Left ventricle myocardium inferior (tissue), 1 donor: ENCODE results near the gene SLITRK1. TPM values are rescaled to one million over a fixed set of nuclear protein-coding genes. Genes with fewer than 3 reads are reported as not detected.

Experiments used
- DNase-seq: peaks from one replicate; pipeline ENCODE4 v3.0.0-alpha.2; 2020
- H3K27ac ChIP-seq: fragments of 200-600 bp; replicated peaks from 2 replicates; pipeline ENCODE4 v1.8.0; 2021
- H3K27me3 ChIP-seq: fragments of 200-600 bp; 2 replicates; pipeline ENCODE4 v1.8.0; 2021; ENCODE audit warnings: low read depth
- H3K36me3 ChIP-seq: fragments of 200-600 bp; 2 replicates; pipeline ENCODE4 v1.8.0; 2021
- H3K4me1 ChIP-seq: fragments of 200-600 bp; 2 replicates; pipeline ENCODE4 v1.8.0; 2021
- H3K4me3 ChIP-seq: fragments of 200-600 bp; 2 replicates; pipeline ENCODE4 v1.8.0; 2021; ENCODE audit warnings: mild to moderate bottlenecking, moderate library complexity
- H3K9me3 ChIP-seq: fragments of 200-600 bp; replicated peaks from 2 replicates; pipeline ENCODE4 v1.8.0; 2021
- intact Hi-C: fragments of 100-400 bp; cut with micrococcal nuclease; formaldehyde crosslinking; loops from one replicate; pipeline ENCODE4 v1.11.0; 2022
- total RNA-seq: library from RNA; stranded (reverse); fragmentation: NEBNext Ultra II Directional; extraction: Animal tissue kit (Norgen Biotek cat#: 25700); gene quantifications from one replicate; pipeline ENCODE4 v1.2.1, GENCODE V29; 2021
- TF ChIP-seq, protein P1 (sequence below): fragments of 200-600 bp; IDR thresholded peaks from 2 replicates; pipeline ENCODE4 v1.8.0; 2021; ENCODE audit warnings: antibody characterized with exemption, mild to moderate bottlenecking, borderline replicate concordance
- donor health status: DM: no; HTN: yes; CAD: no; lungs with severe emphysema.

The SLITRK1 gene
- total RNA-seq, 1 donor from 2014 or later, result not detected

DNA sequence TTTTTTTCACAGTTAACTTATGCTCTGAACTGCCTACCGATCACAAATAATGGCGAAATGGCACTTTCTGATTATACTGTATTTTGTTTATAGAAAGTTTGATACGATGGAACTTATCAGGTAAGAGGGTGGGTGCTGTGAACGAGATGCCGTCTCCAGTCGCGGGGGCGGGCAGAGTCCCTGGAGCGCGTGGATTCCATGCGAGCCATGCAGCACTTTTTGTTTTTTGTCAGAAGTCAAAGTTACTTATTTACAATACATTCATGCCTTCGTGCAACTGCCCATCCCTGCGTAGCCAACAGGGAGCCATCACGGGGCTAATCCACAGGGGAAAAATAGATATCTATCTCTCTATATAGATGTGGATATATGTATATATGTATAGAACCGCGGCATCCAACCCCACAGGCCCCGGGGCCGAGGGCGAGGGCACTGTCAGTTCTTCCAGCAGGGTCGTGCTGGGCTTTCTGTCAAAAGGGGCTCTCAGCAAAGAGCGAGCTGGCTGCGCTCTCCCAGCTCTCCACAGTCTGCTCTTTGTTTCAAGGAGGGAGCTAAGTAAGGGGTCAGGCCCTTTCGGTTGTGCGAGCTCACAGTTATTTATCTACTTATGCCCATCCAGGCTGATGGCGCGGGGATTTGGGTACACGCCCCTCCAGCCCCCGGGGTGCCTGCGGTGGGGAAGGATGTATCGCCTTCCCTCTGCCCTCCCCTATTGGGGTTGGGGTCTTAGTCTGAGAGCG lies 3.4 kb downstream of the SLITRK1 start:
- peaks cover 68% of the 10 kb centered on the region for H3K27me3 ChIP-seq
- intact Hi-C loops, result no loop called here
- TF ChIP-seq, protein P1, sequence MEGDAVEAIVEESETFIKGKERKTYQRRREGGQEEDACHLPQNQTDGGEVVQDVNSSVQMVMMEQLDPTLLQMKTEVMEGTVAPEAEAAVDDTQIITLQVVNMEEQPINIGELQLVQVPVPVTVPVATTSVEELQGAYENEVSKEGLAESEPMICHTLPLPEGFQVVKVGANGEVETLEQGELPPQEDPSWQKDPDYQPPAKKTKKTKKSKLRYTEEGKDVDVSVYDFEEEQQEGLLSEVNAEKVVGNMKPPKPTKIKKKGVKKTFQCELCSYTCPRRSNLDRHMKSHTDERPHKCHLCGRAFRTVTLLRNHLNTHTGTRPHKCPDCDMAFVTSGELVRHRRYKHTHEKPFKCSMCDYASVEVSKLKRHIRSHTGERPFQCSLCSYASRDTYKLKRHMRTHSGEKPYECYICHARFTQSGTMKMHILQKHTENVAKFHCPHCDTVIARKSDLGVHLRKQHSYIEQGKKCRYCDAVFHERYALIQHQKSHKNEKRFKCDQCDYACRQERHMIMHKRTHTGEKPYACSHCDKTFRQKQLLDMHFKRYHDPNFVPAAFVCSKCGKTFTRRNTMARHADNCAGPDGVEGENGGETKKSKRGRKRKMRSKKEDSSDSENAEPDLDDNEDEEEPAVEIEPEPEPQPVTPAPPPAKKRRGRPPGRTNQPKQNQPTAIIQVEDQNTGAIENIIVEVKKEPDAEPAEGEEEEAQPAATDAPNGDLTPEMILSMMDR, result no peak
- no peak overlapping the region for H3K27ac ChIP-seq
- H3K36me3 ChIP-seq, result no peaks in the 10 kb centered on the region
- DNase-seq, result no peak
- H3K4me1 ChIP-seq, result peaks cover 3% of the 10 kb centered on the region
- no peaks in the 10 kb centered on the region for H3K9me3 ChIP-seq
- peak overlapping the region; percentile 17 for H3K4me3 ChIP-seq

- intact Hi-C loops, result no loop called here
- Histone ChIP-seq H3K4me1 (peaks cover 3% of the 10 kb centered on the region), H3K4me3 (no peak overlapping the region), H3K9me3 (no peaks in the 10 kb centered on the region), H3K27ac (no peak overlapping the region), H3K27me3 (peaks cover 57% of the 10 kb centered on the region), H3K36me3 (no peaks in the 10 kb centered on the region)
- TF ChIP-seq, protein P1, result no peak
- DNase-seq, result no peak
Measured at GRCh38 chr13:83877651-83878355, 4.5 kb downstream of the SLITRK1 start.

GRCh38 chr13:83876546-83876945 lies 5.7 kb downstream of the SLITRK1 start:
- Histone ChIP-seq H3K4me1 (no peaks in the 10 kb centered on the region), H3K4me3 (no peak overlapping the region), H3K27me3 (peaks cover 45% of the 10 kb centered on the region), H3K9me3 (no peaks in the 10 kb centered on the region), H3K36me3 (no peaks in the 10 kb centered on the region), H3K27ac (no peak overlapping the region)
- intact Hi-C loops, result no loop called here
- TF ChIP-seq, protein P1, result no peak
- DNase-seq, result no peak

DNA sequence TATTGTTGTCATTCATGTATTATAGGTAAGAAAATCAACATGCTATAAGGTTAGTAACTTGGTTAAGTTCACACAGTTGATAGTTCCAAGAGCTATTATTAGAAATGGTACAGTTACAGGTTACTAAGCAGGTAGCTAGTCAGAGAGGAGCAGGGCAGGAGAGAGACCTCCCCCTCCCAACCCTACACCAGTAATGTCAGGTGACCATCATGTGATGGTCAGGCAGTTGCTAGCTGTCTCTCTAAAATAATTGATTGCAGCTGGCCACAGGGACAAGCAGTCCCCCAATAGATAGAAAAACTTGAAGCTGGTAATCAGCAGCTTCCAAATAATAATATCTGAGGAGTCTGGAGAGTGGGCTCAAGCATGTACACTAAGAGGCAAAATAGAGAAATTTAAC lies 14.6 kb downstream of the SLITRK1 start:
- TF ChIP-seq, protein P1, result no peak
- no peaks in the 10 kb centered on the region for H3K36me3 ChIP-seq
- intact Hi-C loops, result no loop called here
- no peaks in the 10 kb centered on the region for H3K27me3 ChIP-seq
- H3K27ac ChIP-seq, result no peak overlapping the region
- no peak overlapping the region for H3K4me3 ChIP-seq
- DNase-seq, result no peak
- H3K9me3 ChIP-seq, result peaks cover 4% of the 10 kb centered on the region
- H3K4me1 ChIP-seq, result no peaks in the 10 kb centered on the region

GRCh38 chr13:83865161-83866137 lies 16.8 kb downstream of the SLITRK1 start:
- H3K4me1 ChIP-seq, result no peaks in the 10 kb centered on the region
- H3K27ac ChIP-seq, result no peak overlapping the region
- TF ChIP-seq, protein P1, result no peak
- H3K27me3 ChIP-seq, result no peaks in the 10 kb centered on the region
- DNase-seq, result no peak
- peaks cover 4% of the 10 kb centered on the region for H3K9me3 ChIP-seq
- intact Hi-C loops, result no loop called here
- H3K36me3 ChIP-seq, result no peaks in the 10 kb centered on the region
- no peak overlapping the region for H3K4me3 ChIP-seq
